B cell (primary cell): ENCODE measurements around the gene OSBPL5. TPM values are rescaled to one million over a fixed set of nuclear protein-coding genes. Genes with fewer than 3 reads are reported as not detected.

Source experiments
- ATAC-seq: fragments of 200-7000 bp; cut with Tn5 transposase; one replicate; pipeline ENCODE4 v1.10.0; 2021; ENCODE audit warnings: low read depth, mild to moderate bottlenecking, moderate number of reproducible peaks, moderate library complexity
- CTCF ChIA-PET: fragments of 350-600 bp; sonication (Branson Sonifier 250); formaldehyde crosslinking; loops from one replicate; lab custom pipeline; 2021; ENCODE audit warnings: antibody characterized with exemption, inconsistent platforms; lab: Charles Lee
- POLR2A ChIA-PET: fragments of 350-600 bp; sonication (Branson Sonifier 250); formaldehyde crosslinking; loops from one replicate; lab custom pipeline; 2021; ENCODE audit warnings: antibody characterized with exemption; lab: Charles Lee
- DNase-seq: peaks from one replicate; pipeline ENCODE4 v3.0.0; 2013
- H2AFZ ChIP-seq: 2 replicates; pipeline ENCODE4 v1.6.1; 2012; ENCODE audit warnings: mild to moderate bottlenecking, low read depth, low read length; ENCODE audit not compliant: insufficient read depth, poor library complexity, severe bottlenecking
- H3K27ac ChIP-seq, 2 donors: 1 replicate in 1 of 2; 2 replicates in 1 of 2; pipeline ENCODE4 v1.5.1; 2012 to 2013; ENCODE audit warnings: low read length in 2 of 2, mild to moderate bottlenecking in 2 of 2, moderate library complexity in 1 of 2
- H3K27me3 ChIP-seq, 4 experiments: fragments of 200-600 bp in 1 of 4; sonication (generic) in 1 of 4; replicated peaks in 1 of 4; 1 replicate in 2 of 4; 2 replicates in 2 of 4; pipeline versions ENCODE4 v1.6.1 to v1.7.0; 2013 to 2016; ENCODE audit warnings: low read length in 3 of 4, mild to moderate bottlenecking in 2 of 4, mixed read lengths in 1 of 4, moderate library complexity in 1 of 4; ENCODE audit not compliant: insufficient read depth in 4 of 4, control insufficient read depth in 3 of 4; ENCODE audit errors: control extremely low read depth in 1 of 4
- H3K36me3 ChIP-seq, 2 experiments: replicated peaks in 1 of 2; 1 replicate in 1 of 2; 2 replicates in 1 of 2; pipeline versions ENCODE4 v1.6.1 to v1.7.1; 2013; ENCODE audit warnings: low read length in 1 of 2; ENCODE audit not compliant: insufficient read depth in 2 of 2, control insufficient read depth in 1 of 2; ENCODE audit errors: control extremely low read depth in 1 of 2, extremely low read depth in 1 of 2
- H3K4me1 ChIP-seq, 2 donors: fragments of 200-600 bp in 1 of 2; sonication (generic) in 1 of 2; 1 replicate in 1 of 2; 2 replicates in 1 of 2; pipeline versions ENCODE4 v1.5.1 to v1.6.1; 2013 to 2017; ENCODE audit warnings: low read length in 2 of 2; ENCODE audit not compliant: control insufficient read depth in 2 of 2, insufficient read depth in 2 of 2
- H3K4me2 ChIP-seq: replicated peaks from 2 replicates; pipeline ENCODE3; 2012; ENCODE audit warnings: mild to moderate bottlenecking, low read depth, low read length; ENCODE audit not compliant: poor library complexity, severe bottlenecking
- H3K4me3 ChIP-seq, 5 experiments: fragments of 200-600 bp in 1 of 5; sonication (generic) in 1 of 5; 1 replicate in 3 of 5; 2 replicates in 2 of 5; pipeline versions ENCODE4 v1.5.1 to v1.7.0; 2011 to 2016; ENCODE audit warnings: low read length in 4 of 5, mild to moderate bottlenecking in 4 of 5, low read depth in 2 of 5, control low read depth in 1 of 5, moderate library complexity in 1 of 5; ENCODE audit not compliant: insufficient read depth in 1 of 5; ENCODE audit errors: control extremely low read depth in 1 of 5, extremely low read depth in 1 of 5
- H3K79me2 ChIP-seq: fragments of 200-600 bp; sonication (generic); one replicate; pipeline ENCODE4 v1.6.0; 2016; ENCODE audit warnings: low read length; ENCODE audit not compliant: control insufficient read depth, insufficient read depth
- H3K9ac ChIP-seq: fragments of 200-600 bp; sonication (generic); 2 replicates; pipeline ENCODE4 v1.6.1; 2017; ENCODE audit warnings: mild to moderate bottlenecking, low read length, moderate library complexity
- H3K9me3 ChIP-seq, 3 donors: one replicate each; pipeline versions ENCODE4 v1.6.1 to v1.7.1; 2013; ENCODE audit warnings: low read length in 2 of 3; ENCODE audit not compliant: control insufficient read depth in 2 of 3, insufficient read depth in 1 of 3; ENCODE audit errors: control extremely low read depth in 1 of 3
- H4K20me1 ChIP-seq: 2 replicates; pipeline ENCODE4 v1.6.0; 2012; ENCODE audit warnings: mild to moderate bottlenecking, low read length; ENCODE audit not compliant: insufficient read depth, control insufficient read depth, poor library complexity, severe bottlenecking
- H3K27ac Mint-ChIP-seq: one replicate; pipeline ENCODE4 v1.8.0; 2021; ENCODE audit warnings: mixed read lengths
- H3K27me3 Mint-ChIP-seq: one replicate; pipeline ENCODE4 v1.8.0; 2021; ENCODE audit warnings: mixed read lengths
- H3K4me1 Mint-ChIP-seq: one replicate; pipeline ENCODE4 v1.8.0; 2021; ENCODE audit warnings: mixed read lengths
- H3K4me3 Mint-ChIP-seq: one replicate; pipeline ENCODE4 v1.8.0; 2021; ENCODE audit warnings: mixed read lengths
- H3K9me3 Mint-ChIP-seq: one replicate; pipeline ENCODE4 v1.8.0; 2022; ENCODE audit warnings: mixed read lengths; ENCODE audit not compliant: insufficient read depth
- EZH2 ChIP-seq: IDR thresholded peaks from 2 replicates; pipeline ENCODE4 v1.6.1; 2012; ENCODE audit warnings: borderline replicate concordance, low read depth, mild to moderate bottlenecking, moderate library complexity, low read length; ENCODE audit not compliant: insufficient read depth, poor library complexity, severe bottlenecking
- WGBS: methylation state at CpG from one replicate; pipeline ENCODE4 v1.1.5; 2013; ENCODE audit warnings: missing lambda C conversion rate; ENCODE audit not compliant: insufficient coverage; 5-methylcytosine and 5-hydroxymethylcytosine counted together
- intact Hi-C: fragments of 100-400 bp; cut with micrococcal nuclease; formaldehyde crosslinking; loops from one replicate; pipeline ENCODE4 v1.10.0; 2022
- polyA plus RNA-seq: library from polyadenylated mRNA; depleted of rRNA; stranded (reverse); fragments of >200 nt; gene quantifications from 2 replicates; pipeline ENCODE4 v1.2.3, GENCODE V29; 2012
- total RNA-seq, 2 donors: library from RNA; stranded (reverse); fragments of 120-200 nt in 1 of 2; gene quantifications; 1 replicate in 1 of 2; 2 replicates in 1 of 2; pipeline versions ENCODE4 v1.2.3 to v1.2.4, GENCODE V29; 2013 to 2022
- TF ChIP-seq, protein P1 (sequence below): fragments of 200-600 bp; IDR thresholded peaks from one replicate; pipeline ENCODE4 v1.8.0; 2022; ENCODE audit warnings: antibody characterized with exemption, mild to moderate bottlenecking

The OSBPL5 gene
- total and polyA plus RNA-seq, 2 donors (not counting 1 experiment from before 2014, with no cell fraction given): 0.15 to 1.2 TPM

- Mint-ChIP-seq H3K4me3 (no peak overlapping the region), H3K9me3 (peaks cover 3% of the 10 kb centered on the region), H3K27ac (no peak overlapping the region), H3K4me1 (no peaks in the 10 kb centered on the region), H3K27me3 (peaks cover 27% of the 10 kb centered on the region)
- H3K27ac ChIP-seq: no peak overlapping the region
- no peaks in the 10 kb centered on the region for H3K4me1 ChIP-seq
- intact Hi-C loops: no loop called here
- DNase-seq: no peak
- TF ChIP-seq EZH2: no peak
- TF ChIP-seq, protein P1, sequence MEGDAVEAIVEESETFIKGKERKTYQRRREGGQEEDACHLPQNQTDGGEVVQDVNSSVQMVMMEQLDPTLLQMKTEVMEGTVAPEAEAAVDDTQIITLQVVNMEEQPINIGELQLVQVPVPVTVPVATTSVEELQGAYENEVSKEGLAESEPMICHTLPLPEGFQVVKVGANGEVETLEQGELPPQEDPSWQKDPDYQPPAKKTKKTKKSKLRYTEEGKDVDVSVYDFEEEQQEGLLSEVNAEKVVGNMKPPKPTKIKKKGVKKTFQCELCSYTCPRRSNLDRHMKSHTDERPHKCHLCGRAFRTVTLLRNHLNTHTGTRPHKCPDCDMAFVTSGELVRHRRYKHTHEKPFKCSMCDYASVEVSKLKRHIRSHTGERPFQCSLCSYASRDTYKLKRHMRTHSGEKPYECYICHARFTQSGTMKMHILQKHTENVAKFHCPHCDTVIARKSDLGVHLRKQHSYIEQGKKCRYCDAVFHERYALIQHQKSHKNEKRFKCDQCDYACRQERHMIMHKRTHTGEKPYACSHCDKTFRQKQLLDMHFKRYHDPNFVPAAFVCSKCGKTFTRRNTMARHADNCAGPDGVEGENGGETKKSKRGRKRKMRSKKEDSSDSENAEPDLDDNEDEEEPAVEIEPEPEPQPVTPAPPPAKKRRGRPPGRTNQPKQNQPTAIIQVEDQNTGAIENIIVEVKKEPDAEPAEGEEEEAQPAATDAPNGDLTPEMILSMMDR: no peak
- no peak overlapping the region for H3K4me3 ChIP-seq
- H3K36me3 ChIP-seq: no peaks in the 10 kb centered on the region
- 75% methylated on average over 24 of the region's 24 CpGs for WGBS
- no peak for ATAC-seq
- H3K9me3 ChIP-seq: peaks cover 0 to 3% (median 2%) of the 10 kb centered on the region in 3 donors
- H3K4me2 ChIP-seq: no peak overlapping the region
- POLR2A ChIA-PET: no interaction called here
- H4K20me1 ChIP-seq: no peaks in the 10 kb centered on the region
- H3K79me2 ChIP-seq: no peaks in the 10 kb centered on the region
- no peak overlapping the region for H2AFZ ChIP-seq
- H3K27me3 ChIP-seq: peaks cover 0 to 6% (median 1%) of the 10 kb centered on the region in 4 experiments
- CTCF ChIA-PET: no interaction called here
- H3K9ac ChIP-seq: no peak overlapping the region
Observed at GRCh38 chr11:3213659-3214419, 48.7 kb upstream of the OSBPL5 start.

GRCh38 chr11:3208272-3208671 is 43.2 kb upstream of the OSBPL5 start:
- H3K9me3 Mint-ChIP-seq: peaks cover 3% of the 10 kb centered on the region
- 85% methylated on average over 4 of the region's 6 CpGs for WGBS
- H3K4me1 Mint-ChIP-seq: no peaks in the 10 kb centered on the region
- no peak overlapping the region for H2AFZ ChIP-seq
- H3K27ac Mint-ChIP-seq: no peak overlapping the region
- no peak overlapping the region for H3K27ac ChIP-seq
- POLR2A ChIA-PET: no interaction called here
- intact Hi-C loops: no loop called here
- peaks cover 2 to 15% (median 3%) of the 10 kb centered on the region in 3 donors for H3K9me3 ChIP-seq
- DNase-seq (no peak), ATAC-seq (no peak)
- no peaks in the 10 kb centered on the region for H3K4me1 ChIP-seq
- H3K9ac ChIP-seq: no peak overlapping the region
- peaks cover 13% of the 10 kb centered on the region for H3K27me3 Mint-ChIP-seq
- H3K4me3 Mint-ChIP-seq: no peak overlapping the region
- no peaks in the 10 kb centered on the region for H4K20me1 ChIP-seq
- no peak overlapping the region for H3K4me3 ChIP-seq
- H3K36me3 ChIP-seq: no peaks in the 10 kb centered on the region
- peaks cover 0 to 4% (median 2%) of the 10 kb centered on the region in 4 experiments for H3K27me3 ChIP-seq
- H3K79me2 ChIP-seq: no peaks in the 10 kb centered on the region
- no peak overlapping the region for H3K4me2 ChIP-seq
- CTCF ChIA-PET: no interaction called here
- TF ChIP-seq EZH2: no peak
- TF ChIP-seq, protein P1: no peak
